ENCODE data around the gene GABRG3. TPM values are rescaled to one million over a fixed set of nuclear protein-coding genes. Genes with fewer than 3 reads are reported as not detected.

GABRG3 gene
- total RNA-seq, 1 experiment from 2014 or later: not detected

DNA sequence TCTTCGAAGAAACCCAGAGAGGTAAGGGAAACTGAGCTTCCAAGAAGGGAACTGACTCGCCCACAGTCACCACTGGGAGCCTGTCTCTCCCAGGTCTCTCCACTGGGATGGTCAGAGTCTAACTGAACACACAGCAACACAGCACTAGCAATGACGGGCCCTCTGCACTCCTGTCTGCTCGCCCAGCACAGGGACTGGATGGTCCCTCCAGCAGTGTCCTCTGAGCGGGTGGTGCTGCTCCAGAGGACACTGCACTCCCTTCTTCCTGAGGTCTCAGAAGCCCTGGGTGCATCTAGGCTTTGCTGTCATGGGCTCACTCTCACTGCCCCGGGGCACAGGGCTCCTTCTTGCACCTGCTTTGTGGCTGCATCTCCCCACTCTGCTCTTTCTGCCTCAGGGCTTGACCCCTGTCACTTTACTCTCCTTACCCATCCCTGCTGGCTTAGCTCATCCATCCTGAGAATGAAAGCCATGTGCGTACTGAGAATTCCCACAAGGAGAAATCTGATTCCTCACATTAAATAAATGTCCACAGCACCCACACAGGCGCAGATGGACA, 356.6 kb downstream of the GABRG3 start:
- no peaks in the 10 kb centered on the region for H4K20me1 ChIP-seq (ENCODE audit: insufficient read depth)
- no TSS peak for BruUV-seq (replicated peaks)
- no peaks in the 10 kb centered on the region for H3K27me3 ChIP-seq (ENCODE audit: insufficient read depth, low read length)
- TF ChIP-seq EZH2 (IDR thresholded peaks at IDR 0.05) (no peak), SRF (IDR thresholded peaks at IDR 0.05; ENCODE audit: low read depth) (no peak), YY1 (IDR thresholded peaks at IDR 0.05; ENCODE audit: extremely low read depth, insufficient replicate concordance, low read depth, low read length) (no peak), SIN3A (IDR thresholded peaks at IDR 0.05; ENCODE audit: low read depth) (no peak), POLR2A (IDR thresholded peaks at IDR 0.05; ENCODE audit: borderline replicate concordance, extremely low read depth, insufficient read depth, insufficient read length) (no peak), ELF1 (IDR thresholded peaks at IDR 0.05; ENCODE audit: borderline replicate concordance, low read depth) (no peak)
- ChIA-PET RAD21 (ENCODE audit: low non-redundant PET in 1 of 2, low total read pairs in 2 of 2, uncharacterized antibody in 2 of 2, unreplicated experiment in 2 of 2) (no interaction called here), CTCF (no interaction called here), POLR2A (no interaction called here)
- H3K9me3 ChIP-seq (ENCODE audit: control insufficient read depth in 1 of 2, insufficient read depth in 1 of 2, low read depth in 1 of 2, low read length in 2 of 2): peaks cover 15 to 50% of the 10 kb centered on the region in 2 experiments; a peak in 2 of 4 replicates
- no peaks in the 10 kb centered on the region for H3K79me2 ChIP-seq (ENCODE audit: insufficient read depth, low read length)
- no peak overlapping the region for H3K4me3 ChIP-seq (replicated peaks in 1 of 2; ENCODE audit: low read depth in 1 of 2, low read length in 2 of 2)
- no peaks in the 10 kb centered on the region for H3K4me1 ChIP-seq (ENCODE audit: control insufficient read depth in 1 of 2, insufficient read depth in 2 of 2, low read length in 2 of 2)
- H3K27ac ChIP-seq (ENCODE audit: low read depth, low read length): no peak overlapping the region
- H3K36me3 ChIP-seq (ENCODE audit: control insufficient read depth in 1 of 2, insufficient read depth in 2 of 2, low read length in 2 of 2): no peaks in the 10 kb centered on the region
- H3K9me2 ChIP-seq (ENCODE audit: insufficient read depth): no peaks in the 10 kb centered on the region
- no peak overlapping the region for H3K4me2 ChIP-seq (ENCODE audit: low read length)
- no peak overlapping the region for H2AFZ ChIP-seq (ENCODE audit: low read depth, low read length, poor library complexity, severe bottlenecking)
- ATAC-seq: no peak
- DNase-seq (ENCODE audit: low read depth, low spot score): no peak
- intact Hi-C loops (cut with micrococcal nuclease): no loop called here
- no peak overlapping the region for H3K9ac ChIP-seq (ENCODE audit: low read length)

DNA sequence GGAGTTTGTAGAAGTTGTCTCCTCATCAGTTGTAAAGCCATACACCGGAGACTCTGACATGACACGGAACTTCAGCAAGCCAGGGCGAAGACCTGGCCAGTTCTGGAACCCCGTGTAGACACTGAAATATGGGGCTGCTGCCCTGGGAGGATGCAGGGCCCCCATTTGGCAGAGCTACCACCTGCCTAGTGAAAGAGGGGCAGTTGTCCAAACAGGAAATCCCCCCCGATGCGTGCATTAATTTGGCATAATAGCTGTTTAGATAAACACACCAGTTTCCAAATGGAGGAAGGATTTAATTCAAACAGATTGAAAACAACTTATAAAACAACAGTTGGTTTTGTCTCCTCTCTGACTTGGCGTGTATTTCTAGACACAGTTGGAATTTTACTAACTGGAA, 357.2 kb downstream of the GABRG3 start:
- Histone ChIP-seq H3K4me3 (replicated peaks in 1 of 2; ENCODE audit: low read depth in 1 of 2, low read length in 2 of 2) (no peak overlapping the region), H3K9me2 (ENCODE audit: insufficient read depth) (no peaks in the 10 kb centered on the region), H3K27ac (ENCODE audit: low read depth, low read length) (no peak overlapping the region), H4K20me1 (ENCODE audit: insufficient read depth) (no peaks in the 10 kb centered on the region), H3K27me3 (ENCODE audit: insufficient read depth, low read length) (no peaks in the 10 kb centered on the region), H3K4me1 (ENCODE audit: control insufficient read depth in 1 of 2, insufficient read depth in 2 of 2, low read length in 2 of 2) (no peaks in the 10 kb centered on the region), H3K9me3 (ENCODE audit: control insufficient read depth in 1 of 2, insufficient read depth in 1 of 2, low read depth in 1 of 2, low read length in 2 of 2) (peaks cover 15 to 50% of the 10 kb centered on the region in 2 experiments; a peak in 2 of 4 replicates), H3K36me3 (ENCODE audit: control insufficient read depth in 1 of 2, insufficient read depth in 2 of 2, low read length in 2 of 2) (no peaks in the 10 kb centered on the region), H2AFZ (ENCODE audit: low read depth, low read length, poor library complexity, severe bottlenecking) (no peak overlapping the region), H3K9ac (ENCODE audit: low read length) (no peak overlapping the region), H3K4me2 (ENCODE audit: low read length) (no peak overlapping the region), H3K79me2 (ENCODE audit: insufficient read depth, low read length) (no peaks in the 10 kb centered on the region)
- ATAC-seq (no peak), DNase-seq (ENCODE audit: low read depth, low spot score) (no peak)
- intact Hi-C loops (cut with micrococcal nuclease): no loop called here
- RAD21 ChIA-PET (ENCODE audit: low non-redundant PET in 1 of 2, low total read pairs in 2 of 2, uncharacterized antibody in 2 of 2, unreplicated experiment in 2 of 2): no interaction called here
- no TSS peak for BruUV-seq (replicated peaks)
- no peak for TF ChIP-seq ELF1 (IDR thresholded peaks at IDR 0.05; ENCODE audit: borderline replicate concordance, low read depth)
- TF ChIP-seq TCF7L2 (IDR thresholded peaks at IDR 0.05; ENCODE audit: borderline replicate concordance, extremely low read depth, insufficient read depth, insufficient read length): no peak
- no peak for TF ChIP-seq FOSL1 (IDR thresholded peaks at IDR 0.05; ENCODE audit: low read depth)
- TF ChIP-seq, protein P1, sequence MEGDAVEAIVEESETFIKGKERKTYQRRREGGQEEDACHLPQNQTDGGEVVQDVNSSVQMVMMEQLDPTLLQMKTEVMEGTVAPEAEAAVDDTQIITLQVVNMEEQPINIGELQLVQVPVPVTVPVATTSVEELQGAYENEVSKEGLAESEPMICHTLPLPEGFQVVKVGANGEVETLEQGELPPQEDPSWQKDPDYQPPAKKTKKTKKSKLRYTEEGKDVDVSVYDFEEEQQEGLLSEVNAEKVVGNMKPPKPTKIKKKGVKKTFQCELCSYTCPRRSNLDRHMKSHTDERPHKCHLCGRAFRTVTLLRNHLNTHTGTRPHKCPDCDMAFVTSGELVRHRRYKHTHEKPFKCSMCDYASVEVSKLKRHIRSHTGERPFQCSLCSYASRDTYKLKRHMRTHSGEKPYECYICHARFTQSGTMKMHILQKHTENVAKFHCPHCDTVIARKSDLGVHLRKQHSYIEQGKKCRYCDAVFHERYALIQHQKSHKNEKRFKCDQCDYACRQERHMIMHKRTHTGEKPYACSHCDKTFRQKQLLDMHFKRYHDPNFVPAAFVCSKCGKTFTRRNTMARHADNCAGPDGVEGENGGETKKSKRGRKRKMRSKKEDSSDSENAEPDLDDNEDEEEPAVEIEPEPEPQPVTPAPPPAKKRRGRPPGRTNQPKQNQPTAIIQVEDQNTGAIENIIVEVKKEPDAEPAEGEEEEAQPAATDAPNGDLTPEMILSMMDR (IDR thresholded peaks at IDR 0.05 in 2 of 3, conservative IDR thresholded peaks at IDR 0.05 in 1 of 3; ENCODE audit: borderline replicate concordance in 1 of 3, insufficient read depth in 1 of 3, low read depth in 2 of 3, low read length in 2 of 3): no peak
- TF ChIP-seq POLR2A (IDR thresholded peaks at IDR 0.05; ENCODE audit: borderline replicate concordance, extremely low read depth, insufficient read depth, insufficient read length): no peak
- TF ChIP-seq JUND (IDR thresholded peaks at IDR 0.05): no peak
- POLR2A ChIA-PET: no interaction called here
- CTCF ChIA-PET: no interaction called here

Measured in HCT116 (cell line).